Measurements from ENCODE around the gene PRPF19.

The PRPF19 gene

GRCh38 chr11:60902625-60903024 is 3.8 kb downstream of the PRPF19 start:
- DNase-seq: no peak

- no peak for DNase-seq
These were observed 5.5 kb downstream of the PRPF19 start for GRCh38 chr11:60900673-60901404.

- DNase-seq: no peak
These were observed 6.4 kb downstream of the PRPF19 start for GRCh38 chr11:60899977-60900376.

GRCh38 chr11:60899046-60899936 is 7.1 kb downstream of the PRPF19 start:
- DNase-seq: peak; percentile 67 to 76 (median 75)

GRCh38 chr11:60897496-60897895 is 8.9 kb downstream of the PRPF19 start:
- DNase-seq: no peak

GRCh38 chr11:60895687-60896086 is 10.7 kb downstream of the PRPF19 start:
- peak in 1 of 3 donors; percentile 13 for DNase-seq

GRCh38 chr11:60891103-60891741 is 15.2 kb downstream of the PRPF19 start:
- DNase-seq: no peak

GRCh38 chr11:60890696-60891095 is 15.7 kb downstream of the PRPF19 start:
- DNase-seq: no peak

- no peak for DNase-seq
These were observed 16.5 kb downstream of the PRPF19 start for GRCh38 chr11:60889869-60890311.

- peak; percentile 53 to 64 (median 64) for DNase-seq
These were observed 18.8 kb downstream of the PRPF19 start for GRCh38 chr11:60887556-60887955.

GRCh38 chr11:60880643-60881282 is 25.6 kb downstream of the PRPF19 start:
- DNase-seq: no peak

- DNase-seq: no peak
These were observed 26.3 kb downstream of the PRPF19 start for GRCh38 chr11:60879971-60880588.

GRCh38 chr11:60879104-60879503 is 27.3 kb downstream of the PRPF19 start:
- DNase-seq: no peak

- no peak for DNase-seq
These were observed 27.9 kb downstream of the PRPF19 start for GRCh38 chr11:60878245-60879101.

GRCh38 chr11:60876168-60876485 is 30.3 kb downstream of the PRPF19 start:
- DNase-seq: no peak

GRCh38 chr11:60875366-60876167 is 30.8 kb downstream of the PRPF19 start:
- no peak for DNase-seq

- DNase-seq: no peak
These were observed 31.7 kb downstream of the PRPF19 start for GRCh38 chr11:60874421-60875365.

- DNase-seq: no peak
These were observed 32.9 kb downstream of the PRPF19 start for GRCh38 chr11:60873533-60873932.

GRCh38 chr11:60872961-60873524 is 33.3 kb downstream of the PRPF19 start:
- DNase-seq: peak; percentile 6 to 38 (median 19)

Data from suppressor macrophage treated with lipopolysaccharide for 1 hour (primary cell).